ENCODE measurements around the gene PRTN3.

GRCh38 chr19:887599-887998 is 46.8 kb downstream of the PRTN3 start:
- TF ChIP-seq, protein P1, sequence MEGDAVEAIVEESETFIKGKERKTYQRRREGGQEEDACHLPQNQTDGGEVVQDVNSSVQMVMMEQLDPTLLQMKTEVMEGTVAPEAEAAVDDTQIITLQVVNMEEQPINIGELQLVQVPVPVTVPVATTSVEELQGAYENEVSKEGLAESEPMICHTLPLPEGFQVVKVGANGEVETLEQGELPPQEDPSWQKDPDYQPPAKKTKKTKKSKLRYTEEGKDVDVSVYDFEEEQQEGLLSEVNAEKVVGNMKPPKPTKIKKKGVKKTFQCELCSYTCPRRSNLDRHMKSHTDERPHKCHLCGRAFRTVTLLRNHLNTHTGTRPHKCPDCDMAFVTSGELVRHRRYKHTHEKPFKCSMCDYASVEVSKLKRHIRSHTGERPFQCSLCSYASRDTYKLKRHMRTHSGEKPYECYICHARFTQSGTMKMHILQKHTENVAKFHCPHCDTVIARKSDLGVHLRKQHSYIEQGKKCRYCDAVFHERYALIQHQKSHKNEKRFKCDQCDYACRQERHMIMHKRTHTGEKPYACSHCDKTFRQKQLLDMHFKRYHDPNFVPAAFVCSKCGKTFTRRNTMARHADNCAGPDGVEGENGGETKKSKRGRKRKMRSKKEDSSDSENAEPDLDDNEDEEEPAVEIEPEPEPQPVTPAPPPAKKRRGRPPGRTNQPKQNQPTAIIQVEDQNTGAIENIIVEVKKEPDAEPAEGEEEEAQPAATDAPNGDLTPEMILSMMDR (IDR thresholded peaks at IDR 0.05), result no peak
- no peak for TF ChIP-seq POLR2A (IDR thresholded peaks at IDR 0.05)
